Hematopoietic multipotent progenitor cell treated with erythropoietin and hydrocortisone succinate and interleukin-3 and kit ligand, for 4 days (in vitro differentiated cells): ENCODE measurements around the gene TMEM132E.

Experiments used
- DNase-seq: peaks from one replicate; pipeline ENCODE4 v3.0.0-alpha.2; 2015

The TMEM132E gene

DNA sequence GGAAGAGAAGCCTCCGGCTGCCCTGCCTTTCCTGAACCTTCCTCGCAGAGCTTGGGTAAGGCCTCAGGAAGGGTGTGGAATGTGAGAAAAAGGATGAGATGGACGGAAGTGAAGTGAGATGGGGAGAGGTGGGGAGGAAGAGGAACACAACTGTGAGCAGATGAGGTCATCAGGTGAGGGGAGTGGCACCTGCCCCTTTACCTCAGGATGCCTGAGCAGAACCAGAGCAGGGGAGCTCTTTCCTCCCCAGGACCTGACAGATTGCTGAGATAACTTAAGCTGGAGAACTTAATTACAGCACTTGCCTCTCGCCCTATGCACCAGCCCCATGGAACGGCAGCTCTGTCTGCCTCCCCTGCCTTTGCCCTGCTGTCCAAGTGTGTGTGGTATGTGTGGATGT lies 29.8 kb downstream of the TMEM132E start:
- DNase-seq: no peak

DNA sequence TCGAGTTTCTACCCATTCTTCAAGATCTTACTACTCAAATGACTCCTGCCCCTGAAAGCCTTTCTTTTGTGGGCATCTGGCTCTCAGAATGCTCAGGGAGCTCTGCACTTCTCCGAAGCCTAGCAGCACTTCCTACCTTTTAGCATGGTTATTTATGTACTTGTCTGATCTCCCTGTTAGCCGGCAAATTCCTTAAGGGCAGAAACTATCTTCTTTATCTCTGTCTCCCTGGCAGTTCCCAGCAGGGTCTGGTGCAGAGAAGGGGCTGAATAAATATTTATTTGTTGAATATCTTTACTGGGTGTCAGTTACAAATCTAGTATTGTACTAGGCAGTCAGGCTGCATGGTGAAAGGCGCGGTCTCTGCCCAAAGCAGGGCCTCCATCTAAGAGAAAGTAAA lies 30.7 kb downstream of the TMEM132E start:
- no peak for DNase-seq

DNA sequence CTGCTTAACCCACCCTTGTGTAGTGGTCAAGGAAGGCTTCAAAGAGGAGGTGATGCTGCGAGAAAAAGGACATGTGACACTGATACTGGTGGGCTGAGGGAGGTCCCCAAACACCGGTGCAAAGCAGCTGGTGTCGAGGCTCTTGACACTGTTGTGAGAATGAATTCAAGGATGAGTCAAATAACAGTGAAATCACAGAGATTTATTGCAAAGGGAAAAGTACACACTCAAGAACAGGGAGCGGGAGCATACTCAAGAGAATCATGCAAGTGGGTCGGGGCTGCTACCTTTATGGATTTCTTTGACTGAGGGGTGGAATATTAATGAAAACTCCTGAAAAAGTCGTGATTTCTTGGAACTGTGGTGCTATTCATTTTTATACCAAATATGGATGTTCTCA lies 31.1 kb downstream of the TMEM132E start:
- DNase-seq: no peak

DNA sequence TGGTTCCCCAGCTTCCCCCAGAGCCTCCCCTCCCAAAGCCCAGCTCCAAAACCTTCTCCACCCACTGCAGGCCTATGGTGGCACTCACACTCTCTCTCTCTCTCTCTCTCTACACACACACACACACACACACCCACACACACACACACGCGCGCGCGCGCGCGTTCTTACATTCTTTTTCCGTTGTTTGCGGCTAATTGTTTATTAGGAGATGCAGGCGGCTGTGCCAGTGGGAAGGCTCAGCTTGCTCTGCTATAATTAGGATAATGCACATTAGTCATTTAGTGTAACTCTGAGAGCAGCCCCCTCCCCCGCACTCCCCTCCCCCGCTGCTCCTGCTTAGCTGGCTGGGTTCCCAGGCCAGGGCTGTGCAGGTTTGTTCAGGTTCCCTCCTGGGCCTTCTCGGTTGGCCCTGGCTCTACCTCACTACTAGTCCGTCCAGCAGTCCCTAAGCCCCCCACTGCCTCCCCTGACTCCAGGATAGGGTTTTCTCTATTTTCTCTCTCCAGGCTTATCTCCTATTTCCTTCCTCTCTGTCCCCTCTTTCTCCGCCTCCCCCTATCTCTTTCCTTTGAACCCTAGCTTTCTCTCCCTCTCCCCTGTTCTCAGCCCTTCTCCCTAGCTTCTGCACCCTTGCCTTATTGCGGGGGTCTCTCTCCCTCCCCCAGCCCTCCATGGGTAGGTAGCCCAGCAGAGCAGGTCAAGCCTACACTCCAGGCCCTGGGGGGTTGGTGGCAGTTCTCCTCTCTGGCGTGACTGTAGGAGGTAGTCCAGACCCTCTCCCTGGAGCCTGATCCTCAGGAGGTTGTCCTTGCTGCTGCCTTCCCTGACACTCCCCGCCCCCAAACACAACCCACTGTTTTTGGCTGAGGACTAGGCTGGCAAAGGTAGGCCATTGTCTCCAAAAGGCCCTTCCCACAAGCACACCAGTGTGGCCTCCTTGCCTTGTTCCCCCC lies 34.0 kb downstream of the TMEM132E start:
- peak; percentile 18 for DNase-seq

DNA sequence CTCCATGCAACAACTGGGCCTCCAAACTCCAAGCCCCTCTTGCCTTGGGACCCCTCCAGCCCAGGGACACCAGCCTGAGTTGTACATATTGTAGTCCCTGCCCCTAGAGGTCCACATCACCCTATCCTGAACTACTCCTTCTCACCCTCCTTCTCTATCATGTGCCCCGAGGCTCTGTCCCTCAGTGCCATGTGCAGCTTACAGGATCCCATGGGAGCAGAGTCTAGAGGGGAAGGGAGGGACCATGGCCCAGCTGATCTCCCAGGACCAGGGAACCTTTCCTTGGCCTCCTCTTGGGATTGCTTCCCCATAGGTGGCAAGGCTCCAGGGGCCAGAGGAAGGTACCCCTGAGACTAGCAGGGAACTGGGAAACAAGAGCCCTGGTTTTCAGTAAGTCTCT lies 35.3 kb downstream of the TMEM132E start:
- DNase-seq: no peak

DNA sequence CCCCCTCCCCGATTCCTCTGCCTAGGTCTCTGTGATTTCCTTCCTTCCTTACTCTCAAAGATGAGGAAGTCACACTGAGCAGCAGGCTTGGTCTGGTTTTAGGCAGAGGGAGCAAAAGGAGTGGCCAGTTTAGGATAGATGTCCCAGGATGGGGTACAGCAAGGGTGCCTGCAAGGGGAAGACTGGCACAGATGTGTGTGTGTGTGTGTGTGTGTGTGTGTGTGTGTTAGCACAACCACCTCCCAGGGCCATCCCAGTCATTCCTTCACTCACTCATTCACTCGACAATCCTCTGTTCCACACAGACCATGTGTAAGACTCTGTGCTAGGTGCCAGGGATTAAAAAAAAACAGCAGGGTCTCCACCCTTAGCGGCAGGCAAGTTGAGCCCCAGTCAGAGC lies 35.9 kb downstream of the TMEM132E start:
- DNase-seq: no peak

DNA sequence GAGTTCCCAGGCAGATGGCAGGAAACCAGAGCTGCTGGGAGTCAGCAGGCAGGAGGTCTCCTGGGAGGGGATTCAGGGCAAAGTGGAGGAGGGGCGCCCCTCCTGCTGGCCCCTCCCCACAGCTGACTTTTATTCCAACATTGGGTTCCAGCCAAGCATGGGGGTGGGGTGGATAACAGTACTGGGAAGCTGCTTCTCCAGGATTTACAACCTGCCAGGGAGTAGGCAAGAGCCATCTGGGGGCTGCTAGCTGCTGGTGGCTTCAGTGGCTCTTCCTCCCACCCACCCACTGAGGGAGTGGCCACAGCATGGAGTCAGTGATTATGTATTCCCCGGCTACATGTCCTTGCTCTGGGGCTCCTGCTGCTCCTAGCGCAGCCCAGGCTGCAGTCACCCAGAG lies 36.8 kb downstream of the TMEM132E start:
- DNase-seq: no peak

DNA sequence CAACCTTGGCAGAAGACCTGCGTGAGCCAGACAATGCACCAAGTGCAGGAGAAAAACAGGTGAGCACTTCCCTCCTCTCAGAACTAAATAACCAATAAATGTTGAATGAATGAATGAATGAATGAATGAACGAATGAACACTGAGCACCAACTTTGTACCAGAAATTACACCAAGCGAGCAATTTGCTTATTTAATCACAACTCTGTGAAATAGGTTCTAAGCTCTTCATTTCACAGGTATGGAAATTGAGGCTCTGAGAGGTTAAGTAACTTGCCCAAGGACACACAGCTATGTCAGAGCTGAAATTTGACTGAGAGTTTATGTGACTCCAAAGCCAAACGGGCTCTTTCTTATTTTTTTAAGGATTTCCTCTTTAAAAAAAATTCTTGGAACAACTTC lies 38.0 kb downstream of the TMEM132E start:
- no peak for DNase-seq

DNA sequence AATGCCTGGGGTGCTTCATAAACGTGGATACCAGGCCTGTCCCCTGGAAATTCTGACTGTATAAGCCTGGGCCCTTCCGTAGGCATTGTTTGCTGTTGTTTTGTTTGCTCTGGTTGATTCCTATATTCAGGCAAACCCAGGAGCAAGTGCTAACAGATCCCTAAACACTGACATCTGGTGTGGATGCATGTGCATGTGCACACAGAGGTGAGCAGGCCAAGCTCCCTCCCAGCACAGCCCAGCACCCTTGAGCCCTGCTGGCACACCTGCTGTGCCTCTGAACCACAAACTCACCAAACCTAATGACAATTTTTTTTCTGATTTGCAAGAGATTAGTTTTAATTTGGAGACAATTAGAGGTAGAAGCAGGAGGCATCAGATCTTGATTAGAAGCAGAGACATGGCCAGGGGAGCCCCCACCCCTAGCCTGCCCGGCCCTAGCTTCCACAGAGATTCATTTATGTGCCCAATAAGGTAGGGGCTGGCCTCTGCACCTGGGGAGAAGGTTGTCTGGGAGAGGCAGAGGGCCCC lies 40.4 kb downstream of the TMEM132E start:
- no peak for DNase-seq

DNA sequence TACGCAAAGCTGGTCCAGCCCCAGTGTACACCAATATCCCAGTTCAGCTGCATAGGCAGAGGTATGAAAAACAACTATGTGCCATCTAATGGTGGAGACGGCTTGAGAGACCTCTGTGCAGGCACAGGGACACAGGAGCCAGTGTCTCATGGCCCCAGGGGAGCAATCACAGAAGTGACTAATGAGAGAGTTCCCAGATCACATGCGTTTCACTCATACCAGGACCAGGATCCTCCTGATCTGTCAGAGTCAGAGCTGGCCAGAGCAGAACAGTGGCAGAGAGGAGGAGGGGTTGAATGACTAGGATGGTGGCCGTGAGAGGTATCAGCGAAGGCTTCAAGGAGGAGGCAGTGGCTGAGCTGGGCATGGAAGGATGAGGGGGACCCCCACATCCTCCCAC lies 41.1 kb downstream of the TMEM132E start:
- no peak for DNase-seq

DNA sequence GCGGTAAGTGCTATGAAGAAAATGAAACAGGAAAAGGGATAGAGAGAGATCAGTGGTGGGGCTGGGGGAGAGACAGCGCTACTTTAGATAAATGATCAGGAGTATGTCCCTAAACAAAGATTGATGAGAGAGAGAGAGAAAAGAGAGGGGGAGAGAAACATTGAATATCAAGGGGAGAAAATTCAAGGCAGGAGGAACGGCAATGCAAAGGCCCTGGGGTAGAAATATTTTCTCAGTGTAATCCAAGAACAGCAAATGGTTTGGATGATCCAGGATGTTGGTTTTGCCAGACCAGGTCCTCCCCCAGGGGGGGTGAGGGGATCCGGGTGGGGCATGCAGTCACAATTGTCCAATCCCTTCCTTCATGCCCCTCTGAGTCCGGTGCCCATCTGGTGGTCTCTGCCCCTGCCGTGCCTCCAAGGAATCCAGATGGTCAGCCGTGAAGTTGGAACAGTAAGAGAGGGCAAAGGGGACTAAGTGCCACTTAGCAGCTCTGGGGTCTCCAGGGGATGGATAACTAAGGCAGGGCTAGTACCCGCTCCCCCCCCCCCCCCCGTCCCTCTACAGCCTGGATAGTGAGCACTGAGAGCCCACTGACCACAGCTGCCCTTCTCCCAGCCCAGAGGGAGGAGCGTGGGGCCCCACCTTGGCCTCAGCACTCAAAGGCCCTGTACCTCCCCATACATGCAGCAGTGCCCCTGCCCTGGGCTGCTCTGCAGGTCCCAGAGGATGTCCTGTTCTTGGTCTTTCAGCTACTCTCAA lies 43.7 kb downstream of the TMEM132E start:
- no peak for DNase-seq

DNA sequence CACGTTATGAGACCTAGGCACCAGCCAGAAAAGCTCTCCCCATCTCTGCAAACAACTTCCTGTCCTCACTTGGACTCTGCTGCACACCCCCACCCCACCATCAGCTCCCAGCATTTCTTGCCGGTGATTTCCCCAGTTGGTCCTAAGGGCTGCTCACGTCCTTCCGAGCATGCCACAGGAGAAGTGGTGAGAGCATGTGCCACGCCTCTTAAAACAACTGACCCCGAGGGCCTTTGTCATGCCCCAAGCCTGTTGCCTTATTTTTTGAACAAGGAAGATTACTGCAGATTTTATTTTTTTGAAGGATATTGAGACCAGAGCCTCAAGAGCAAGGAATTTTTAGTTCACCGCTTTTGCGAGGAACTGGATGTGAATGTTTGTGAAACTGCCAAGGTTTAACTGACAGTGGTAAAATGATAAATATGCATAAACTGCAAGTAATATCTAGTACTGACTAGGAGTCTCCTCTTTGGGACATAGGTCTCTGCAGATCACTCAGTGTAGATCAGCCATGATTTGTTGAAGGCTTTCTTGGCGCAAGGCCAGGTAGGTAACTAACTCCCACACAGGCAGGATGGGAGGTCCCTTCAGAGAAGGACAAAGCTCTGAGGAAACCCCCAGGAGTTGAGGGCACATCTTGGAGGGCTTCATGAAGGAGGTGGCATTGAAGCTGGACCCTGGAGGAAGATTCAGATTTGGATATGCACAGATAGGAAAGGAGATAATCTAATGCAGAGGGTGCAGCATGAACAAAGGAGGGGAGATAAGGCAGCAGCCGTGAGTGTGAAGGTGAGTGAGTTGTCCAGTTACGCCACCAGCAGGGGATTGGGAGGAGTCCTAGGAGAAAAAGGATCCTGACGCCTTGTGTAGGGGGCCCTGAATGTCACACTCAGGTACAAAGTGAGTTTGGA lies 44.7 kb downstream of the TMEM132E start:
- DNase-seq: no peak

DNA sequence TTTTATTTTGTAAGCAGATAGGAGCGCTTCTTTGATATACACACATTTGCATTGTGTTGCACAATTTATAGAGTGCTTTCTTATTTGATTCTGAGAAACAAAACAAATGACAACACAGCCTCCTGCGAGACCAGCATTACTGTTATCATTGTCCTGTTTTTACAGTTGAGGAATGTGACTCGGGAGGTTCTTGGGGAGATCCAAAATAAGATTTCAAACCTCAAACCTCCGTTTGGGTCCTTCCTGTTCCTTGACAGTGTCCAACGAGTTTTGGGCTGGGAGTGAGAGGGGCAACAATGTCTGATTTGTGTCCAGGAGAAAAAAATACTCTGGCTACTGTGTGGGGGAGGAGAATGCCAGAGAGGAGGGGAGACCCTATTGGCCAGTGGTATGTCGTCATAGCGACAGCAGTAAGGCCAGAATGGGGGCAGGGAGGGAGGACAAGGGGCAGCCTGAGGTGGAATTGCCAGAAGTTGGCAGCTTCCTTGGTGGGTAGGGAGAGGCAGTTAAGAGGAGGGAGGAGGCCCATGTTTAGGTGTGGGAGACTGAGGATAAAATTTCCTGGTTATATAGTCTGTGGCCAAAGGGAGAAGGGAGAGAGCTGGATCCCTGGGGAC lies 45.5 kb downstream of the TMEM132E start:
- DNase-seq: peak; percentile 10

DNA sequence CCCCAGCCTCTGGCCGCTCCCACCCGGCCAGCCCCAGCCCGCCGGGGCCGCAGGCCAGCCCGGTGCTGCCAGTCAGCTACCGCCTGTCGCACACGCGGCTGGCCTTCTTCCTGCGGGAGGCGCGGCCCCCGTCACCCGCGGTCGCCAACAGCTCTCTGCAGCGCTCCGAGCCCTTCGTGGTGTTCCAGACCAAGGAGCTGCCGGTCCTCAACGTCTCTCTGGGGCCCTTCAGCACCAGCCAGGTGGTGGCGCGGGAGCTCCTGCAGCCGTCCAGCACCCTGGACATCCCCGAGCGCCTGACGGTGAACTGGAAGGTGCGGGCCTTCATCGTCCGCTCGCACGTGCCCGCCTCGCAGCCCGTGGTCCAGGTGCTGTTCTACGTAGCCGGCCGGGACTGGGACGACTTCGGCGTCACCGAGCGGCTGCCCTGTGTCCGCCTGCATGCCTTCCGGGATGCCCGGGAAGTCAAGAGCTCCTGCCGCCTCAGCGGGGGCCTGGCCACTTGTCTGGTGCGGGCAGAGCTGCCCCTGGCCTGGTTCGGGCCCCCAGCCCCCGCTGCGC lies 46.8 kb downstream of the TMEM132E start:
- DNase-seq: peak; percentile 40

DNA sequence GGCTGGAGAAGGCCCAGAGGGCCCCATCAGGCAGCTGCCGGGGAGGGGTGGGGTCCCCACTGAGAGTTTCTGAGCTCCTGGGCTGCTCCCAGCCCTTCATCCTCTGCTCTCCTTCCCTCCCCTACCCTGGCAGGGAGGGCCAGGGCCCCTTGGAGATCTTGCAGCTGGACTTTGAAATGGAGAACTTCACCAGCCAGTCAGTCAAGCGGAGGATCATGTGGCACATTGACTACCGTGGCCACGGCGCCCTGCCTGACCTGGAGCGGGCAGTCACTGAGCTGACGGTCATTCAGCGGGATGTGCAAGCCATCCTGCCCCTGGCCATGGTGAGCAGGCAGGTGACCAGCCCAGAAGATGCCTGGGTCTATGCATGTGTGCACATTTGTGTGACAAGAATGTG lies 49.5 kb downstream of the TMEM132E start:
- DNase-seq: no peak

DNA sequence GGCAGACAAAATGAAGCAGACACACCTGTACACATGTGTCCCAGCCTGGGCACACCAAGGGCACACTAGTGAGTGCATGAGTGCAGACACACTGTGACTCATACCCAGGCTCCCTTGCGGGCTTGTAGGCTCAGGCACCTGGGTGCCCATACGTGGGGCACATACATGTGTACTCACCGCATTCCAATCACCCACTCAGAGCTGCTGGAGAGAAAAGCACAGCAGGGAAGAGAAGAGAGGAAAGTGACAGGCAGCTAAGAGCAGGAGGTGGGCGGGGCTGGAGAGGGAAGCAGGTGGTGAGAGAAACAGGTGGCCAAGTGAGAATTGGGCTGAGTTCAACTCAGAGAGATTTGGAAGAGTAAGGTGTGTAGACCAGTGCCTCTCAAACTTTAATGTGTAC lies 54.0 kb downstream of the TMEM132E start:
- no peak for DNase-seq

DNA sequence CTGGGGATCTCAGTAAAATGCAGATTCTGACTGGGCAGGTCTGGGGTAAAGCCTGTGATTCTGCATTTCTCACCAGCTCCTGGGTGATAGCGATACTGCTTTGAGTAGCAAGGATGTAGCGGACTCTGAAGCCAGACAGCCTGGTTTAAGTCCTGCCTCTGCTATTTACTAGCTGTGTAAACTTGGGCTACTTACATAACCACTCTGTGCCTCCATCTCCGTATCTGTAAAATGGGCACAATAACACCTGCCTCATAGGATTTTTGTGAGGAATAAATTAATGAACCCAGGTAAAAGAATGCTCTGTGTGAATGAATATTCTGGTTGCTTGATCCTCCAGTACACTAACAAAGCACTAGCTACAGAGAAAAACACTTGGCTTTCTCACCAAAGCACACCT lies 54.4 kb downstream of the TMEM132E start:
- DNase-seq: no peak

DNA sequence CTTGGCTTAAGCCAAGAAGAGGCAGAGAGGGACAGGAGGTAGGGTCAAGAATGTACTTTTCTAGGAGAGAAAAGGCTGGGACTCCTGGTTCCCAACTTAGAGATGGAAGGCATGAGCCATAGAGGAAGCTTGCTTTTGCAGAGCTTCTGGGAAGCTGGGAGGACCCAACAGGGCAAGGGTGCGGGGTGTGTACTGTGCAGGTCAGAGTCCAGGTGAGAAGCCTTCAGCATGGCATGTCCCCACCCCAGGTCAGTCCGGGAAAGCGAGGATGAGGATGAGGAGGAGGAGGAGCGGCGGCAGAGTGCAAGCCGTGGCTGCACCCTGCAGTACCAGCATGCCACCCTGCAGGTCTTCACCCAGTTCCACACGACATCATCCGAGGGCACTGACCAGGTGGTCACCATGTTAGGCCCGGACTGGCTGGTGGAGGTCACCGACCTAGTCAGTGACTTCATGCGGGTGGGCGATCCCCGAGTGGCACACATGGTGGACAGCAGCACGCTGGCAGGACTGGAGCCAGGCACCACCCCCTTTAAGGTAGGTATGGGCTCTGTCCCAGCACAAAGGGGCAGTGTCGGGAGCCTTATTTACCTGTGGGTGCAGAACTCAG lies 55.3 kb downstream of the TMEM132E start:
- DNase-seq: no peak

DNA sequence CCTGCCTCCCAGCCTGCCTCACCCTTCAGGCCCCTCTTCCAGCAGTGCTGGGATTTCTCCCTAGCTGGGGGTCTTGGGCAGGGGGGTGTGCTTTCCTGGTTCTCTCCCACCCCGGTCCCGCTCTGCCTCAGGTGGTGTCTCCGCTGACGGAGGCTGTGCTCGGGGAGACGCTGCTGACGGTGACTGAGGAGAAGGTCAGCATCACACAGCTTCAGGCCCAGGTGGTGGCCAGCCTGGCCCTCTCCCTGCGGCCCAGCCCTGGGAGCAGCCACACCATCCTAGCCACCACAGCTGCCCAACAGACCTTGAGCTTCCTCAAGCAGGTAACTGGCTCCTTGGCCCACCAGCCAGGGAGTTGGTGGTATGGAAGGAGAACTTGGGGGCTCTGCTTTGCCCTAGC lies 56.5 kb downstream of the TMEM132E start:
- no peak for DNase-seq

DNA sequence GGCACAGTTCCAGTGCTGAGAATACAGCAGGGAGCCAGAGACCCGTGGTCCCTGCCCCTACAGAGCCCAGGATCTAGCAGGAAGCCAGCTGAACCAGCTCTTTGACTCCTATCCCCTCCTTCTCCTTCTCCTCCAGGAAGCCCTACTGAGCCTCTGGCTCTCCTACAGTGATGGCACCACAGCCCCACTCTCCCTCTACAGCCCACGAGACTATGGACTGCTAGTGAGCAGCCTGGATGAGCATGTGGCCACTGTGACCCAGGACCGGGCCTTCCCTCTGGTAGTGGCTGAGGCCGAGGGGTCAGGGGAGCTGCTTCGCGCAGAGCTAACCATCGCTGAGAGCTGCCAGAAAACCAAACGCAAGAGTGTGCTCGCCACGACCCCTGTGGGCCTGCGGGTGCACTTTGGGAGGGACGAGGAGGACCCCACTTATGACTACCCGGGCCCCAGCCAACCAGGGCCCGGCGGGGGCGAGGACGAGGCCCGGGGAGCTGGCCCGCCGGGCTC lies 57.7 kb downstream of the TMEM132E start:
- no peak for DNase-seq
